GM21367 (cell line): Measurements from ENCODE around the gene CD164.
"Not testable (repeated sequence)": the region's sequence is repeated elsewhere in the genome, so short reads cannot be mapped to it uniquely, and the experiment has no call there.

Experiments used
- ATAC-seq: cut with Tn5 transposase; IDR thresholded peaks from one replicate; pipeline ENCODE4 v1.9.1; 2021; ENCODE audit not compliant: unreplicated experiment

The CD164 gene

GRCh38 chr6:109344226-109344625, 38.0 kb downstream of the CD164 start:
- no peak for ATAC-seq

- ATAC-seq, result no peak
Observed at GRCh38 chr6:109343518-109343917, 38.7 kb downstream of the CD164 start.

GRCh38 chr6:109342911-109343310, 39.4 kb downstream of the CD164 start:
- no peak for ATAC-seq

- ATAC-seq, result no peak
Observed at GRCh38 chr6:109342506-109342905, 39.8 kb downstream of the CD164 start.

GRCh38 chr6:109340811-109341210, 41.5 kb downstream of the CD164 start:
- no peak for ATAC-seq

GRCh38 chr6:109339906-109340678, 42.2 kb downstream of the CD164 start:
- ATAC-seq, result no peak

GRCh38 chr6:109336221-109336961, 45.9 kb downstream of the CD164 start:
- no peak for ATAC-seq

- ATAC-seq, result not testable (repeated sequence)
Observed at GRCh38 chr6:109333870-109334269, 48.4 kb downstream of the CD164 start.

- no peak for ATAC-seq
Observed at GRCh38 chr6:109332748-109333147, 49.5 kb downstream of the CD164 start.

GRCh38 chr6:109331081-109331480, 51.2 kb downstream of the CD164 start:
- ATAC-seq, result no peak

- no peak for ATAC-seq
Observed at GRCh38 chr6:109330263-109330662, 52.0 kb downstream of the CD164 start.

GRCh38 chr6:109328629-109329028, 53.6 kb downstream of the CD164 start:
- ATAC-seq, result no peak

- no peak for ATAC-seq
Observed at GRCh38 chr6:109327959-109328358, 54.3 kb downstream of the CD164 start.

GRCh38 chr6:109327491-109327890, 54.8 kb downstream of the CD164 start:
- no peak for ATAC-seq

GRCh38 chr6:109326351-109326750, 55.9 kb downstream of the CD164 start:
- ATAC-seq, result no peak

GRCh38 chr6:109325400-109325801, 56.9 kb downstream of the CD164 start:
- ATAC-seq, result no peak

- no peak for ATAC-seq
Observed at GRCh38 chr6:109323241-109323640, 59.0 kb downstream of the CD164 start.

- ATAC-seq, result no peak
Observed at GRCh38 chr6:109322825-109323224, 59.4 kb downstream of the CD164 start.

- ATAC-seq, result no peak
Observed at GRCh38 chr6:109321752-109322151, 60.5 kb downstream of the CD164 start.

- ATAC-seq, result no peak
Observed at GRCh38 chr6:109320072-109320471, 62.2 kb downstream of the CD164 start.

- ATAC-seq, result no peak
Observed at GRCh38 chr6:109318328-109318876, 63.9 kb downstream of the CD164 start.

- ATAC-seq, result no peak
Observed at GRCh38 chr6:109316909-109317308, 65.4 kb downstream of the CD164 start.
